ENCODE data around the gene ODF2.

Gene ODF2

DNA sequence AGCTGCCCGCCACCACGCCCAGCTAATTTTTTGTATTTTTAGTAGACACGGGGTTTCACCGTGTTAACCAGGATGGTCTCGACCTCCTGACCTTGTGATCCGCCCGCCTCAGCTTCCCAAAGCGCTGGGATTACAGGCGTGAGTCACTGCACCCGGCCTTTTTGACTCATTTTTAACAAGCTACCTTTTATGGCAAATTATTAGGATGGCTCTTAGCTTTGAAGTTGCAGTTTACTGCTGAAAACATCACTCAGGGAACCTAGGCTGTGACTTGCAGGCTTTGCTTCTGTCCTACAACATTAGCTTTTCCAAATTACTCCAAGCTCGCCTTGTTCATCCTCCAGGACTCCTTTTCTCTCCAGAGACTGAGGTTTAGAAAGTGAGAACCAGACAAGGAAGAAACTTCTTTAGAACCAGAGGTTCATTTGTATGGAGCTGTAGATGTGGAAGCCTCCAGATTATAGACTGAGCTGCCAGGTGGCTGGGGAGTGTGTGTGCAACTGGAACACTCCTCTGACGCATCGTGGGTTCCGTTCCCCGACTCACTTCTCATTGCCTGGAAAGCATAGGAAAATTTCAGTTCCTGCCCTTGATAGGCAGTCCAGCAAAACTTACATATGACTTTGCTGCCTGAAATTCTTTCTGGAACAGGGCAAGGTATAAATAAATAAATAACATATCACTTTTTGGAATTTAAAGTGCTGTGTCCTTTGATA is 72.8 kb downstream of the ODF2 start:
- no peak for DNase-seq (ENCODE audit: low spot score)

DNA sequence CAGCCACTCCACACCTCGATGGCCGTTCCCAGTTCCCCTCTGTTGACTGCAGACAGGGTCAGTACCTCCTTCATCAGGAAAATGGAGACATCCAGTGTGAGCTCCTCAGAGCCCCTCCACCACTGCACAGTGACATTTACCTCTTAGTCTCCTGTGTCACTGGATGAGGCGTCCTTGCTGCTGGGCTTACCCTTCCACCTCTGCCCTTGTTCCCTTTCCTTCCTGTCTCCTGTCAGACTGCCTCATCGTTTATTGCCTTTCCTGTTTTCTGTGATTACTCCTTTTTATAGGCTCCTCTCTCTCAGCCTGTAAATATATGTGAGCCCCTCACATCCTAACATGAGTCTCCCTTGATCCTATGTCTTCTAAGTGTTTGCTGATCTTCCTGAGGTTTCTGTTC is 73.4 kb downstream of the ODF2 start:
- DNase-seq (ENCODE audit: low spot score): no peak

DNA sequence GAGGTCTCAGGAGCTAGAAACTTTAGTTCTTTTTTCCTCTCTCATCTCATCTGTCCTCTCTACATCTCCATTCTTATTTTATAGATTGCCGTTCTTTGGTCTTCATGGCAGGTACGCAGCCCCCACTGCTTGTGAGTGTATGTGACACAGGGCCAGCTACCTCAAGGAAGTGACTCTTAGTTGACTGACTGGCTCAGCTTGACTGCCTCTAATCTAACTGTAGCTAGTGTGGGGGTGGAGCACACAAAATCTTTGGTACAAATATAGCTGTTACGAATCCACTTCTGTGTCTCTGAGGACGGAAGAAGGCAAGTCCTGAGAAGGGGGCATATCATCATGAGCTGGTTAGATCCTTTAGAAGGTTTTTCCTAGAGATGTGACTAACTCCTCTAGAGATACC is 76.8 kb downstream of the ODF2 start:
- DNase-seq (ENCODE audit: low spot score): no peak

DNA sequence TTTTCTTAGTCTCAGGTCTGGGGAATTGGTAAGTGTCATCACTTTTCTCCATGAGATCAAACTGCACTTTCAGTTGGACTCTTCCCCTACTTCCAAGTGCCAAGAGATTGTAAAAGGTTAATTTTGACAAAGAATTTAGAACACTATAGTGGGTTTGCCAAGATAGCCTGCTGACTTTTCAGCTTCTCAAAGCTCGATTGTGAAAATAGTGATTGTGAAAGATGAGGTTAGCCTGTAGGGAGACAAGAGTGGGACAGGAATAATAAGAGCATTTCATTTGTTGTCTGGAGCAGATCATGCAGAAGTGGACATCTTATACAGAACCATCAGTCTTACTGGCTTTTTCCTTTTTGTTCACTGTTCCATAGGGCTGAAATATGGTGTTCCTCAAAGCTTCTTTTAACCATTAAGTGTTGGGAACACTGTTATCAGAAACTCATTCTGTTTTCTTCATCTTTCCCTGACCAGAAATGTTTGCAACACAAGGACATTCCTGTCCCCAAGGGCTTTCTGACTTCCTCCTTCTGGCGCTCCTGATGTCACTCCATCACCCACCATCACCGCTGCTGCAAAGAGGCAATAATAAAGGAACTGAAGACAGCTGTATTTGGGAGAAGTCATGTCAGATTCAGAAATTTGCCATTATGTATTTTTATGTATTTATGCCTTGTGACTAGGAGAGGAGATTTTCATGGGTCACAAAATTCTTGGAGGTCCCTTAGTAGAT is 85.0 kb downstream of the ODF2 start:
- no peak for DNase-seq (ENCODE audit: low spot score)

DNA sequence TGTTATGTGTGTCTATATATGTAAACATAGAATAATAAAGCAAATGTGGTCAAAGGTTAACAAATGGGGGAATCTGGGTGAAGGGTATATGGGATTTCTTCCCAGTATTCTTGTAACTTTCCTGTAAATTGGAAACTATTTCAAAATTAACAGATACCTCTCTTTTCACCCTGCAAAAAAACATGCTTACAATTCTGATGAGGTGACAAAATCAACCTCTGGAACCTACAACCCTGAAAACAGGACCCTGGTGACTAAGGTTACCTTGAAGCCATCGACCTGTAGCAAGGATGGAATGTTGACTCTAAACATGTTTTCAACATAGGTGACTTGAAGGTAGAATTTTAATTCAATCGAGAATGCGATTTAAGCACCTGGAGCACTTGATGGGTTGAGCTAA is 90.7 kb downstream of the ODF2 start:
- DNase-seq (ENCODE audit: low spot score): no peak

DNA sequence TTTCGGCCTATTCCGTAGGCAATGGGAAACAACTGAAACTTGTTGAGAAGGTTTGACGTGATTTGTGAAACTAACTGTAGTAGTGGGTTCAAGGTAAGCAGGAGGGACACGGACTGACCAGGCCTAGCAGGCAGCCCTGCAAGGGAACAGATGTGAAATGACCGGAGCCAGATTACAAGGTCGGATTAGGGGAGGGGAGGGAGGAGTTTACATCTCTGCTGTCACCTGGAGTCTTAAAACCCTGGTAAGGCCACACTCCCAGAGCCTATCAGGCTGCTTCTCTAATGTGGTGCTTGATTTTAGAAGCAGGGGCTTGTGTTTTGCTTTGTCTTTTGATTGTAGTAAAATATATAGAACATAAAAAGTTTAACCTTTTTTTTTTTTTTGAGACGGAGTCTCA is 93.1 kb downstream of the ODF2 start:
- DNase-seq (ENCODE audit: low spot score): no peak

DNA sequence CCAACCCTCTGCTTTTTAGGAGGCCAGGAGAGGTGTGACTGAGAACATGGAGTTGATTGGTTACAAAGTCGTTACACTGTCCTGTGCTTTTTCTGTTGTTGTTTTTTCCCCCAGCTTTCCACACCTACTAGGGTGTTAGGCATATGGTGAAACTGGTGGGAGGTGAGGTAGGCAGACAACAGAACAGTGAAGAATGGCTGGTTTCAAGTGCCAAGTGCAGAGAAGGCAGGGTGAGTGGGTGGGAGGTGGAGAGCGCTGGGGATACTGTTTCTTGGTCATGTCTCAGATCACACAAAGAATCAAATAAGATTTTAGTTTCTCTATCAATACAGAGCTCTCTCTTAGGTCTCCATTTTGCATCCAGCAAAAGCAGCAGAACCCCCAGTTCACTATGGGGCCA is 94.4 kb downstream of the ODF2 start:
- DNase-seq (ENCODE audit: low spot score): no peak

Data from left forelimb (tissue), 1 donor.